ENCODE data around the gene EPB41L1. TPM values are rescaled to one million over a fixed set of nuclear protein-coding genes. Genes with fewer than 3 reads are reported as not detected.

EPB41L1 gene
- total RNA-seq, 1 experiment from 2014 or later = 8.6 TPM

GRCh38 chr20:36236786-36237121, 82.2 kb downstream of the EPB41L1 start:
- TF ChIP-seq POLR2AphosphoS5 (IDR thresholded peaks at IDR 0.05; ENCODE audit: low read depth, low read length) (no peak), TCF7L2 (IDR thresholded peaks at IDR 0.05; ENCODE audit: low read depth, low read length) (no peak), SIN3A (IDR thresholded peaks at IDR 0.05; ENCODE audit: borderline replicate concordance, insufficient read depth, low read depth, low read length) (no peak), REST (IDR thresholded peaks at IDR 0.05; ENCODE audit: insufficient read depth in 1 of 2, low read depth in 2 of 2, low read length in 1 of 2) (no peak), CTCF (IDR thresholded peaks at IDR 0.05) (no peak)
- ChIA-PET CTCF (interaction anchor here (0.6 kb wide), 1 partner anchor 75 kb away, joined by 3 read pairs; no protein-coding TSS in a partner anchor), POLR2A (no interaction called here)
- H3K4me3 ChIP-seq (ENCODE audit: low read depth in 2 of 2, low read length in 2 of 2) = peak overlapping the region; percentile 90 to 94
- peak overlapping the region; percentile 96 for H3K27ac ChIP-seq (ENCODE audit: low read length)
- peaks cover 16% of the 10 kb centered on the region; the same call in 1 of the 2 replicates for H3K4me1 ChIP-seq (ENCODE audit: control insufficient read depth, insufficient read depth, low read length)
- DNase-seq (ENCODE audit: low read depth, low spot score) (no peak), ATAC-seq (peak; percentile 36)
- H3K36me3 ChIP-seq (ENCODE audit: control insufficient read depth, insufficient read depth, low read length) = peaks cover 8% of the 10 kb centered on the region
- no TSS peak for BruUV-seq (replicated peaks)
- intact Hi-C loops (cut with micrococcal nuclease; ENCODE audit: unreplicated experiment) (no loop called here), in situ Hi-C loops (cut with HindIII; ENCODE audit: low pct_unique_long_range_greater_than_20kb, low sequenced_read_pairs) (no loop called here)
- H3K27me3 ChIP-seq (ENCODE audit: control insufficient read depth, insufficient read depth, low read length) = no peaks in the 10 kb centered on the region
- no peaks in the 10 kb centered on the region for H3K9me3 ChIP-seq (ENCODE audit: control insufficient read depth, insufficient read depth, low read depth, low read length)

- TF ChIP-seq CTCF (IDR thresholded peaks at IDR 0.05) = no peak
- H3K4me1 ChIP-seq (ENCODE audit: control insufficient read depth, insufficient read depth, low read length) = peaks cover 16% of the 10 kb centered on the region; the same call in 1 of the 2 replicates
- no peaks in the 10 kb centered on the region for H3K9me3 ChIP-seq (ENCODE audit: control insufficient read depth, insufficient read depth, low read depth, low read length)
- no peak overlapping the region for H3K27ac ChIP-seq (ENCODE audit: low read length)
- H3K4me3 ChIP-seq (ENCODE audit: low read depth in 2 of 2, low read length in 2 of 2) = peak overlapping the region; percentile 90 to 94
- no peaks in the 10 kb centered on the region for H3K27me3 ChIP-seq (ENCODE audit: control insufficient read depth, insufficient read depth, low read length)
- intact Hi-C loops (cut with micrococcal nuclease; ENCODE audit: unreplicated experiment) = no loop called here
- ATAC-seq (no peak), DNase-seq (ENCODE audit: low read depth, low spot score) (no peak)
- no TSS peak for BruUV-seq (replicated peaks)
- CTCF ChIA-PET = interaction anchor here (0.6 kb wide), 1 partner anchor 74 kb away, joined by 3 read pairs; no protein-coding TSS in a partner anchor
- in situ Hi-C loops (cut with HindIII; ENCODE audit: low pct_unique_long_range_greater_than_20kb, low sequenced_read_pairs) = no loop called here
- H3K36me3 ChIP-seq (ENCODE audit: control insufficient read depth, insufficient read depth, low read length) = peaks cover 8% of the 10 kb centered on the region
- POLR2A ChIA-PET = interaction anchor here (0.6 kb wide), 1 partner anchor 214 kb away, joined by 7 read pairs; no protein-coding TSS in a partner anchor
These were observed 82.9 kb downstream of the EPB41L1 start for GRCh38 chr20:36237477-36237876.

Measured in Panc1 (cell line).